Stimulated activated CD8-positive, alpha-beta memory T cell treated with anti-CD3 and anti-CD28 coated beads, Interleukin-7, amount 100 ng/mL, for 24 hours (primary cell): ENCODE data around the gene CNTN4.
"Not testable (repeated sequence)": the region's sequence is repeated elsewhere in the genome, so short reads cannot be mapped to it uniquely, and the experiment has no call there.

Experiments
- DNase-seq: peaks from one replicate; pipeline ENCODE4 v3.0.0-alpha.2; 2020; ENCODE audit warnings: low read depth

The CNTN4 gene

DNA sequence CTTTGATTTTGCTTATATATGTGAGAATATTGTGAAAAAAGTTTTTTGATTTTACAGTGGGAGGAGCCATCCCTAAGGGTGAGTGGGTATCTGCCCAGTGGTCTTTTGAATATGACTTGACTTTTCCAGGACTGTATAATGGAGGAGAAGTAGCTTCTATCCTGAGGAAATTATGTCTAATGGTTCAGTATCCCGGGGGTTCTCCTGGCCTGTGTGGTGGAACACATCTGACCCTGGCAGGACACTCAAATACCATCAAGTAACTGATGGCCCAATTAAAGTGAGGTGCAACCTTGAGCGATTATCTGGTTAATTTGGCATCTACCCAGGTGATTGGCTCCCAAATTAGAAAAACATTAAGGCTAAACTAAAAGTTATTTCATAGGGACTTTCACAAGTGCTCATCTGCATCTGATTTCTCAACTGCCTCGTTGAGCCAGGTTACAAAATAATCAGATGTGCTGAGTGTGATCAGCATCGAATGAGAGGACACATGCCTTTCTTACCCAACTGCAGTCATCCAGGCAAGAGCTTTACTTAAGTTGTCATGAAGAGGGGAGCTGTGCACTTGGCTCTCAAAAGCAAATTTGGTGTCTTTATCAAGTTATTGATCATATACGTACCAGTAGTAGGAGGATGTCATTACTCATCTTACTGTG lies 810.2 kb downstream of the CNTN4 start:
- DNase-seq: no peak

- DNase-seq: no peak
Observed at GRCh38 chr3:2910997-2911396, 812.3 kb downstream of the CNTN4 start.

GRCh38 chr3:2915826-2916225 lies 817.2 kb downstream of the CNTN4 start:
- DNase-seq: no peak

- DNase-seq: not testable (repeated sequence)
Observed at GRCh38 chr3:2916640-2917039, 818.0 kb downstream of the CNTN4 start.

- DNase-seq: no peak
Observed at GRCh38 chr3:2920103-2920502, 821.4 kb downstream of the CNTN4 start.

DNA sequence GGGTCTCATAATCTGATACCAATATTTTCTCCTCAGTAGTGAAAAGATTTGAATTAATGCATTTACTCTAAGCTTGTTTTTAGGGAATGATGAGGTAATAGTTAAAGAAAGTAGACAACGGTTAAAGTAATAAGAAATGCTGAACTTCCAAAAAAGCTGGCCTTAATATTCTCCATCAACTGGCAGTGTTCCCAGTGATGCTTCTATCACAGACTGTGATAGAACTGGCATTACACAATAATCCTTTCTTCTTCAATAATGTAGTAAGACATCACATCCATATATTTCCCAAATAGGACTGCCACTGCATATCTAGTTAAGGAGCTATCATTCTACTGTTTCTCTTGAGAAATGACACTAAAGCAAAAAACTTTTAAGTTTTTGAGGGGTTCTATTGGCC lies 822.8 kb downstream of the CNTN4 start:
- no peak for DNase-seq

- DNase-seq: no peak
Observed at GRCh38 chr3:2921903-2922302, 823.2 kb downstream of the CNTN4 start.

DNA sequence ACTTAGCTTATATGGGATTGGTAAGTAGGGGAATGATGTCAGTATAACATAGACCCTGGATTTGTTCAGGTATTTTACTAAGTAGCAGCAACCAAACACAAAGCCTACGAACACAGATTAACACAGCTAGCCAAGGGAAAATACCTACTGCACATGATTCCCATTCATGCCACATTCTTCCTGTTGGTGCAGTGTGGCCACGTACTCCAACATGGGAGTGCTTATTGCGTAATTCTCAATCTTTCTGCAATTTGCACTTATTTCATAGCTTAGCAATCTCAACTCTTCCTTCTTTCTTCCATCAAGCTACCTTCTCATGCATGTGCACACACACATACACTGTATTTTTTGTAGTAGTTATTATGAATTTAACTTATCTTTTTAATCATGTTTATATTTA lies 824.7 kb downstream of the CNTN4 start:
- DNase-seq: no peak

- no peak for DNase-seq
Observed at GRCh38 chr3:2927259-2927658, 828.6 kb downstream of the CNTN4 start.

- no peak for DNase-seq
Observed at GRCh38 chr3:2929574-2929973, 830.9 kb downstream of the CNTN4 start.

- DNase-seq: no peak
Observed at GRCh38 chr3:2931265-2931664, 832.6 kb downstream of the CNTN4 start.

DNA sequence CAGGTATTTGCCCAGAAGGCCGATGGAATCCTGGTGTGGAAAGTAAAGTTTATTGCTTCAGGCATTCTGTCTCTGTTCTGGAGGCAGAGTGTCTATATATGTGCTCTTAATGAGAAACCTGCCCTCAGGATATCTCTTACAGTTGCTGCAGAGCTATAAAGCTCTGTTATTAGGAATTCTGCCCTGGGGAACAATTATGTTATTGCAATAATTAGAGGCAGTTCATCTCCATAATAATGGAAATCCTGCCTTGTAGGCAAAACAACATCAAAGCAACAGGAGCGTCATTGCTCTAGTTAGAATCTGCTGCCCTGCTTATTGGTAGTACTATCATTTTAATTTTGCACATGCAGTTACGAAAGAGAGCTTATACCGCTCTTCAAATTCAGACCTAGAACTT lies 835.9 kb downstream of the CNTN4 start:
- DNase-seq: no peak

DNA sequence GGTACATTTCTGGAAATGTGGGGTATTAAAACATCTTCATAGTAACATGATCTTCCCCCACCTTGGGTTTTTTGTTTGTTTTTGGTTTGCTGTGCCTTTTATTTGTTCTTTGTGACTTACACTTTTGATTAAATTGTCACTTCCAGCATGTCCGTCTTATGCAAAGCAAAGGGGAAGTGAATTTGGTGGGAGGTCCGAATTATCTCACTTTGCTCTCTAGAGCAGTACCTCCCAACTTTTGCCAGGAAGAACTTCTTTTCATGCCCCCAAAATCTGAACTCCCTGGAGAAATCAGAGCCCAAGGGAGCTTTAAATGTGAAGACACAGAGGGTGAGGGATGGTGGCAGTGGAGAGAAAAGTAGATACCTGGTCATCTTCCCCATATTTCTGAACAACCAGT lies 838.4 kb downstream of the CNTN4 start:
- DNase-seq: no peak

DNA sequence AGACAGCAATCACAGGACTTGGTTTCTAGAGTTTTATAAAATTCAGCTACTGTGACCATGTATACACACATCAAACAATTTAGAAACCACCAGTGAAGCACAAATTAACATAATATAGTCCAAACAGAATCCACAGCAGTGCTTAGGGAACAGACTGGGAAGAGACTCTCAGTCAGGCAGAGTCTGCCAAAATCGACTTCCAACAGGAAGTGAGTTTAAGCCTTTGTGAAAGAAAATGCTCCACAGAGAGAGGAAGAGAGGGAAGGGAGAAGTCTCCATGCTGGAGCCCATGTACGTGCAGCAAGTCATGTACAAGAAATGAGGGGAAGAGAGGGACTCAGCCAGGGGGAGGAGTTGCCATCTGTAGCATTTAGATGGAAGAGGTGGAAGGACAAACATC lies 838.9 kb downstream of the CNTN4 start:
- no peak for DNase-seq

DNA sequence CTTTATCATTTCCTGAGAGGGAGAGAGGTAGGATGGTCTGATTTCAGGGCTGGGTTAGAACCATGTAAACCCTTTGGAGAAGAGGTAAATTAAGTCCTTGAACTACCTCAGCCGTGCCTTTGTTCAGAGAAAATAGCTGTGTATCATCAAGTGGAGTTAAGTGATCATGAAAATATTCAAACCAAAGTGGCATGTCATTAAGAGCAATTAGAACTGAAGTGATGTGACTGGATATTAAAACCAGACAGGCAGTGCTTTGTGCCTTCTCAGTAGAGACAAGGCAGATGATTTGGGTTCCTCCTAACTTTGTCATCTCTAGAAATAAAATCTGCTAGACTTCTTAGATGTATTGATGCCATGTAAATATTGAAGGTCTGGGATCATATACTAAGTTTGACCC lies 840.0 kb downstream of the CNTN4 start:
- DNase-seq: no peak

DNA sequence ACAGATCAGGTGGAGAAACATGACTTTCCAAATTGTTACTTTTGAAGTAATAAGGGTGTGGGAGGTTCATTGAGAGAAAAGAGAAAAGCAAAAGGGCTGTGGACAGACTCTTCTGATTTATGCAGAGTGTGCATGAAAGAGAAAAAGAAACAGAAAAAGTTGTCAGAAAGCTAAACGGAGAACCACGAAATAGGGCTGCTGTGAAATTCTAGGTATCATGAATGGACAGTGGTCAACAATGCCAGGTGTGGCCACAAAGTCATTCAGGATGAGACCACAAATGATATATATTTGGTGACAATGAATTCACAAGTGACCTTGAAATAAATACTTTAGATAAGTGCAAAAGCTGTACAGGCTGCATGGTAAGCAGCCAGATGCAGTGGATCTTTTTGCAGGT lies 841.4 kb downstream of the CNTN4 start:
- no peak for DNase-seq

DNA sequence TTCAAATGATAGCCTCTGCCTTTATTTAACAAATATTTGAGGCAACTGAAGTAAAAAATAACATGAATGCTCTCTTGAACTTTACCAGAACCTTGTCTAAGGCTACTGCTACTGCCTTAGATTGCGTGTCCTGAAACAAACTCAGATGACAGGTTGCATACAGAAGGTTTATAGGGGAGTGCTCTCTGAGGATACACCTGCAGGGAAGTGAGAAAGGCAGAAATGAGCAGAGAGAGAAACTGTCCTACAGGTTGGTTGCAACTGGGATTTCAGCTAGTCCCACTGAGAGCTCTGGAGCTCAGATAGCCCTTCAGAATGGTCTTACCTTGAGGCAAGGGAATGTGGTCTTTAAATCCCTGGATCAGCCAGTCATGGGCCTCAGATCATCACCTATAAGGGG lies 846.0 kb downstream of the CNTN4 start:
- no peak for DNase-seq

GRCh38 chr3:2945121-2945520 lies 846.5 kb downstream of the CNTN4 start:
- no peak for DNase-seq

GRCh38 chr3:2947536-2947935 lies 848.9 kb downstream of the CNTN4 start:
- DNase-seq: no peak

DNA sequence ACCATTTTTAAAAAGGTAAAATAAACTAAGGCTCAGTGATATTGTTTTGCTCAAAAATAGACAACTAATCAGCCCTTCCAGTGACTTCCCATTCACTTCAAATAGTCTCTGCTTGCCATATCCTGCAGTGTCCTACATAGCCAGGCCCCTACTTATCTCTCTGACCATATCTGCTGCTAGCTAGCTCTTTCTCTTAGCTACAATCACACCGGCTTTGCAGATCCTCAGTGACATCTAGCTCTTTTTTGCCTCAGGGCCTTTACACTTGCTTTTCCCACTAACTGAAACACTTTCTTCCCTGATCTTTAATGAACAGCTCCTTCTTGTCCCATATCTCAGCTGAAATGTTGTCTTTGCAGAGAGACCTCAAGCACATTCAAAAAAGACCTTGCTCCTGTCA lies 850.2 kb downstream of the CNTN4 start:
- DNase-seq: no peak

- no peak for DNase-seq
Observed at GRCh38 chr3:2950159-2950558, 851.5 kb downstream of the CNTN4 start.

- no peak for DNase-seq
Observed at GRCh38 chr3:2957115-2957514, 858.4 kb downstream of the CNTN4 start.

- no peak for DNase-seq
Observed at GRCh38 chr3:2958551-2958950, 859.9 kb downstream of the CNTN4 start.

DNA sequence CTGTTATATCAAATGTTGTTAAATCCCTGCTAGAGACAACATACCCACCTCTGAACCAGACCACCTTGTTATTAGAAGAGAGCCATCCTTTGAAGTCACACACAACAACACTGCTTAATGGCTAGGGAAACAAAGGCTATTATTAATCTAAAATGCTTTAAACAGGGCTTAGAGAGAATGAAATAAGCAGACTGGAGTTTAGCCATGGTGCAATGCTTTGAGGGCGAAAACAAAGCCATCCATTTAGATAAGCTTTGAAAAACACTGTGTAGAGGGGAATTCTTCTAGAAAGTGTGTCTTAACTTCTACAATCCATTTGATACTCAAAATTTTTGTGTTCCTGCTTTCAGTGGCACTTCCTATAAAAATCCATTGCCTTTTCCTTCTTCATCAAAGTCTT lies 862.9 kb downstream of the CNTN4 start:
- DNase-seq: no peak

DNA sequence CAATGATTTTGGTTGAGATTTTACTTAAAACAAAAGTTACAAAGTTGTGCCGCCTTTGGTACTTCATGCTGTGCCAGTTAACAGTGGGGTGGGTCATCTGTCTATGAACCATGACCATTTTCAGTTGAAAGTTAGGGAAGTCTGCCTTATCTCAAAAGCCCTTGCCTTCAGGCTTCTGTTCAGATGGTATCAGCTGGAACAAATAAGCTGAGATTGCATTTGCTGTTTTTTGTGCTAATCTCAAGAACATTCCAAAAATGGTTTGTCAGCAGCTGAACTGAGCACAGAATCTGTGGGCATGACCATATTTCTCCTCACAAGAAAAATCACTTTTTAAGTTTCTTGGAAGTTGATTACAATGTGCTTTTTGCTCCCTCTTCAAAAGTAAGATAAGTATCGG lies 869.2 kb downstream of the CNTN4 start:
- DNase-seq: no peak
